ENCODE measurements around the gene ATG3.
"Not testable (repeated sequence)": the region's sequence is repeated elsewhere in the genome, so short reads cannot be mapped to it uniquely, and the experiment has no call there.

ATG3 gene

DNA sequence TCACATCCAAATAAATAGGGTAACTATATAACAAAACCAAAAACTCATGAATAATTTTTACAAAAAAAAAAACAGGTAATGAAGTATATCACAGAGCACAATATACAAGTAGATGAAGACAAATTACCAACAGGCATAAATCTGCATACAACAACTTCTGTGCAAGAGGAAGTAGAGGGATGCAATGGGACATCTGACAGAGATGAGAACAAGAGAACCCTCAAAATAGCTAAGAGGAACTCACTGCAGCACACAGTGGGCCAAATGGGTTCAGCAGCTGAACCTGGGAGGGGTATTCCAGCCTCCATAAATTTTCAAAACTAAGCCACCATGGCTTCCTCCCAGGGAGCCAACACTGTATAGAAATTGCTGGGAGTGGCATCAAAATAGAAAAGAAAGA is 52.9 kb downstream of the ATG3 start:
- in situ Hi-C loops (cut with HindIII; ENCODE audit: low pct_ligation_motif_present, low pct_unique_long_range_greater_than_20kb, low sequenced_read_pairs): no loop called here
- DNase-seq: no peak

DNA sequence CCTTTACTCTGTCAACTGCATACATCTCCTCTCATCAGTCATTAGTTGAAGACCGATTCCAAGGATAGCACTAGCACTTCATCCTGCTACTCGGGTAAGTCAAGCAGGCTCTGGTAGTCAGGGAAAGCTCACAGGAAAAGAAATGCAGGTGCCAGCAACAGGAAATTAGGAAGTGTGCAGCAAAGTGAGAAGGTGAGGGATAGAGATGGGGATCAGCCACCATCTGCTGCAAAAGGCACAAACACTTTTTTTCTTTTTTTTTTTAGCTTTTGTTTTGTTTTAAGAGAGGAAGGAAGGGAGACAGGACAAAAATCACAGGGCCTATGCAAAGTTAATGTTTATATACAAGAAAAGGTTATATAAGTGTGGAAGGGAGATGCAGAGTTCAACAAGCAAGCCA is 53.5 kb downstream of the ATG3 start:
- in situ Hi-C loops (cut with HindIII; ENCODE audit: low pct_ligation_motif_present, low pct_unique_long_range_greater_than_20kb, low sequenced_read_pairs): no loop called here
- DNase-seq: no peak

DNA sequence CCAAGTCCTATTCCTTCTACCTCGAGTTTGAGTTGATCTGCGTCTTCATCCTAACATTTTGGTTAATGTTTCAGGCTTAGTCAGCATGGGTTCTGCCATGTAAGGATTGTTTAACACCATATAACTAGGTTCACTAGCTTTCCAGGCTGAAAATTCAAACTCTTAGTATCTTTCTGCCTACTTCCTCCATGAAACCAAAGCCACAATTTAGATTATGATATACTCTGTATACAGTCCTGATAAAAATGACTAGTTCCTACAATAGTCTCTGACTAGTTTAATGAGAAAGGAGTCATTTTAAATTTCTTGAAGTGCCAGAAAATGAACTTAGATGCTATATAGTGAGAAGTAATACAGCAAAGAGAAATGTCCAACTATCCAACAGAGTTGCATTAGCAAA is 55.9 kb downstream of the ATG3 start:
- in situ Hi-C loops (cut with HindIII; ENCODE audit: low pct_ligation_motif_present, low pct_unique_long_range_greater_than_20kb, low sequenced_read_pairs): no loop called here
- no peak for DNase-seq

DNA sequence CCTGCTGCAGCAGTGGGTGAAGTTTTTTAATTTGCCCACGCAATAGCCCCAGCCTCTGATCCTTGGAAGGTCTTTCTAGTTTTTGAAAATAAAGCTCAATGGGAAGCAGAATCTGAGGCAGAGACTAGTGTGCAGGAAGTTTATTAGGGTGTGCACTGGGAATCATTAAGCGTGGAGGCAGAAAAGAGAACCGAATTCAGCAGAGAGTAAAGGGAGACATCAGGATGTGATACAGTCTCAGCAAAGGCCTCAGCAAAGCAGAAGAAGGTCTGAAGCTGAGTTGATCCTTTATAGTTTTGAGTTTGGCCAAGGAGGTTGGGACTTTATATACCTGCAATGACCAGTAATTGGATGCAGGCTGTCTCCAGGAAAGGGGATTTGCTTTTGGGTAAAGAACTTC is 57.6 kb downstream of the ATG3 start:
- in situ Hi-C loops (cut with HindIII; ENCODE audit: low pct_ligation_motif_present, low pct_unique_long_range_greater_than_20kb, low sequenced_read_pairs): no loop called here
- no peak for DNase-seq

DNA sequence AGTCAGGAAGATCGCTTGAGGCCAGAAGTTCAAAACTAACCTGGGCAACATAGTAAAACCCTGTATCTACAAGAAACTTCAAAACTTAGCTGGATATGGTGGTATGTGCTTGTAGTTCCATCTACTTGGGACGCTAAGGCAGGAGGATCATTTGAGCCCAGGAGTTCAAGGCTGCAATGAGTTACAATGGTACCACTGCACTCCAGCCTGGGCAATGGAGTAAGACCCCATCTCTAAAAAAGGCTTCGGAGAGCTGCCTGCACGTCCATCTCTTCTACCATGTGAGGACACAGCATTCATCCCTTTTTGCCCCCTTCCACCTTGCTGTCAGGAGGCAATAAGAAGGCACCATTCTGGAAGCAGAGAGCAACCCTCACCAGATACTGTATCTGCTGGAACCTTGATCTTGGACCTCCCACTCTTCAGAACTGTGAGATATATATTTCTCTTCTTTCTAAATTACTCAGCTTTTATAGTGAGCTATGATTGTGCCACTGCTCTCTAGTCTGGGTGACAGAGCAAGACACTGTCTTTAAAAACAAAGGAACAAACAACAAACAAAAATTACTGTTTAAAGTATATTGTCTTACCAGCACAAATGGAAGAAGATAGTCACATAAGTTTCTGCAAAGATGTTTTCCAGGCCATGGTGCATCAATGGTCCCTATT is 58.3 kb downstream of the ATG3 start:
- DNase-seq: no peak
- in situ Hi-C loops (cut with HindIII; ENCODE audit: low pct_ligation_motif_present, low pct_unique_long_range_greater_than_20kb, low sequenced_read_pairs): no loop called here

DNA sequence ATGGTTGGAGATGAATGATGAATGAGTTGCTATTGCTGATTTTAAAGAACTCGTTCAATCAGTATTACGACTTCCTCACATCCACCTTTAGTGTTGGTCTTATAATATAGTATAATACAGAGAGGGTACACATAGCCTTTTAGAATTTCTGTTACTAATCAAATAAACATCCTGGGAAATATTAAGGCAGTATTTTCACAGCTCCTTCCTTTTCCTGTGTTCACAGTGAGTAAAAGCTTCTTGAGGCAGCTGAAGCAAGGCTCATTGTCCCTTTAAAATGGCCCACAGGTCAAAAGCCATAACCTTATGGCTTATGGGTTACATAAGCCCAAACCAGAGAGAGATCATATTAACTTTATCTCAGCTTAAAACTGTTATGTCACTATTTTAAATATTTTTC is 61.1 kb downstream of the ATG3 start:
- no peak for DNase-seq
- in situ Hi-C loops (cut with HindIII; ENCODE audit: low pct_ligation_motif_present, low pct_unique_long_range_greater_than_20kb, low sequenced_read_pairs): no loop called here

DNA sequence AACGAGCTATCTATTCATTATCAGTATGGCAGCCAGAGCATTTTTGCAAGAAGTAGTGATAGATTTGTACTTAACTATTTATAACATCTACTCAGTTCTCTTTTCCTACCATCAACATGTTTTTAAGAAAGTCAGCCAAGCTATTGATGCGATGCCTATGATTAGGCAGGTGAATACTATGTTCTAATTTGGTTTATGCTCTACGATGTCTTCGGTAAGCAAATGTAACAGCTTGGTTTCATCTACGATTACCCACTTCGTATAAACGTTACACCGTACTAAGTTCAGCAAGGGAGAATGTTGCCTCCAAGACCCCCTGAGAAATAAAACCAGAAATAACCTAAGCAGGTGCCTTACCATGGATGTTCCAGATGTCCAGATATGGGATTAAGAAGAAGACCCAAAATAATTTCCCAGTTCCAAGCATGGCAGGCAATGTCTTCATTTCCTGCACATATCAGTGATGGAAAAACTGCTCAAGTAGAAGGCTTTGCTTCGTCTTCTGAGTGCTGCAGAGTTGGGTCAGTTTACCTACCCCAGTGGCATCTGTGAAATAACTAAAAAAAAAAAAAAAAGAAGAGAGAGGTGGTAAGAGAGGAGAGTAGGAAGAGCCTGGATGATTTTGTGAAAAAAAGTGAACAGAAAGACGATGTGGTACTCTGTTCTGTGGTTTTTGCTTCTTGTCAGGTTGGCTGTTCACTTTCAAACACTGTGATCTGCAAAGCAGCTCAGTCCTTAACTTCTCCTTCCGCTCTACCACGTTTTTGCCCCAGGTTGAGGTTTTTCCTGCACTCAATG is 62.6 kb downstream of the ATG3 start, which contains the start of gene BTLA:
BTLA (minus strand) TSS at position 559 of the 798 bp plus-strand sequence; CDS start at position 445, 114 bp downstream.
- no peak for DNase-seq
- in situ Hi-C loops (cut with HindIII; ENCODE audit: low pct_ligation_motif_present, low pct_unique_long_range_greater_than_20kb, low sequenced_read_pairs): no loop called here

DNA sequence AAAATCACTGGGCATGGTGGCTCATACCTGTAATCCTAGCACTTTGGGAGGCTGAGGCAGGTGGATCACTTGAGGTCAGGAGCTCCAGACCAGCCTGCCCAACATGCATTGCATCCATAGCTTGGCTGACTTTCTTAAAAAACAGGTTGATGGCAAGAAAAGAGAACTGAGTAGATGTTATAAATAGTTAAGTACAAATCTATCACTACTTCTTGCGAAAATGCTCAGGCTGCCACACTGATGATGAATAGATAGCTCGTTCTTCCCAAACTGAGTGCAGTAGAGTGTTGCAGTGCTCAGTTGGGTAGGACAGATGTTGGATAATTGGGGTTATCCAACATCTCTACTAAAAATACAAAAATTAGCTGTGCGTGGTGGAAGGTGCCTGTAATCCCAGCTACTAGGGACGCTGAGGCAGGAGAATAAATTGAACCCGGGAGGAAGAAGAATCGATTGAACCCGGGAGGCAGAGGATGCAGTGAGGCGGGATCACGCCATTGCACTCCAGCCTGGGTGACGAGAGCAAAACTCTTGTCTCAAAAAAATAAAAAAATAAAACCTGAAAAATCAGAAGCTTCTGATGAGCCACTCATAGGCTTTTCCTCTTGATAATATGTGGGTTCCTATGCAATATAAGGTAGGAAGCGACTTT is 63.7 kb downstream of the ATG3 start:
- in situ Hi-C loops (cut with HindIII; ENCODE audit: low pct_ligation_motif_present, low pct_unique_long_range_greater_than_20kb, low sequenced_read_pairs): no loop called here
- DNase-seq: no peak

DNA sequence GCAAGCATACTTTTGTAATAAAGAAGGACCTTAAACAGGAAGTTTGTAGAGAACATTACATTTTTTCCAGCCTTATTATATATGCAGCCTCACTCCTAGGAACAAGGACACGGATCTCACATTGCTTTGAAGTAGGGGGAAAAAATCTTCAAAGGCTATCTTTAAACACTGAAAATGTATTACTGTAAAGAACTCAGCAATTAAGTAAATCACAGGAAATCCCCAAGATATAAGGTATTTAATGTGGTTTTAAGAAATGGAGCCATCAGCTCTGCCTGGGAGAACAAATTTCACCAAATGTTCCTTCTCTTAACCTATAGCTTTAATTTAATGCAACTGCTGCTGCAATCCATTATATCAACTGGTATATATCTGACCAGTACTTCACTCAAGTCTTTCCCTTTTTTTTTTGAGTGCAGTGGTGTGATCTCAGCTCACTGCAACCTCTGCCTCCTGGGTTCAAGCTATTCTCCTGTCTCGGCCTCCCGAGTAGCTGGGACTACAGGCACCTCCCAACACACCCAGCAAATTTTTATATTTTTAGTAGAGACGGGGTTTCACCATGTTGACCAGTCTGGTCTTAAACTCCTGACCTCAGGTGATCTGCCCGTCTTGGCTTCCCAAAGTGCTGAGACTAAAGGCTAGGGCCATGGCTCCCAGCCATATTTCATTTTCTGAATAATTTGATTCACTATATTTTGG is 65.2 kb downstream of the ATG3 start:
- DNase-seq: no peak
- in situ Hi-C loops (cut with HindIII; ENCODE audit: low pct_ligation_motif_present, low pct_unique_long_range_greater_than_20kb, low sequenced_read_pairs): no loop called here

DNA sequence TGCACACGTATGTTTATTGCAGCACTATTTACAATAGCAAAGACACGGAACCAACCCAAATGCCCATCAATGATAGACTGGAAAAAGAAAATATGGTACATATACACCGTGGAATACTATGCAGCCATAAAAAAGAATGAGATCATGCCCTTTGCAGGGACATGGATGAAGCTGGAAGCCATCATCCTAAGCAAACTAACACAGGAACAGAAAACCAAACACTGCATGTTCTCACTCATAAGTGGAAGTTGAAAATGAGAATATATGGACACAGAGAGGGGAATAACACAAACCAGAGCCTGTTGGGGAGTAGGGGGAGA is 67.4 kb downstream of the ATG3 start:
- DNase-seq; in situ Hi-C loops (cut with HindIII; ENCODE audit: low pct_ligation_motif_present, low pct_unique_long_range_greater_than_20kb, low sequenced_read_pairs): not testable (repeated sequence)

DNA sequence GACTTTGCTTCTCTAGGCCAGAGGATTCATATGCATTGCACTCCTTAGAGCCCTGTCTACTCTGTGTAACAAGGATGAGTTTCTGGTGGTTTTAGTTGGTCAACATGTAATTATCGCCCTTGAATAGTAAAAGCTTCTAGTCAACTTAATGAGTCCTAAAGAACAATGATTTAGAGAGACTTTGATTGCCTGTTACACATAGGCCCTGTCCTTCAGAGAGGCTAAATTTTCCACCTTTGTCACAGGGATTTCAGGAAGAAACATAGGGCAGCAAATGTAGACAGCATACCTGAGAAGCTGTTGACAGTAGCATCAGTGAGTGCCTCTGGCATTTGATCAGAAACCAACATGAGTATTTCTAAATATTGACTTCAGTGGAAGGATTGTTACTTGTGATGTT is 69.6 kb downstream of the ATG3 start:
- in situ Hi-C loops (cut with HindIII; ENCODE audit: low pct_ligation_motif_present, low pct_unique_long_range_greater_than_20kb, low sequenced_read_pairs): no loop called here

DNA sequence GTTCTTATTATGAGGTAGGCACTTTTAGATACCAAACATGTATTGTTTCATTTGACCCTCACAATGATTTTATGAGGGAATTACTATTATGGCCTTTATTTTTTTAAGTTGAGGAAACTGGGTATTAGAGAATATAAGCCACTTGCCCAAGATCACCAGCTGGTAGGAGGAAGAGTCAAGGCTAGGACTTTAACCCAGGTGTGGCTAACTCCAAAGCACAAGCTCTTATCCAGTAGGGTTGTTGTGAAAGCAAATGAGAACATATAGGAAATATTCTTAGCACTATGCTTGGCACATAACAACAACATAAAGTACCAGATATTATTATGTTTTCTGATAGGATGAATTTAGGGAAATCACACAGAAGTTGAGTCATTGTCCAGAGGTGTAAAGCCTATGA is 70.4 kb downstream of the ATG3 start:
- in situ Hi-C loops (cut with HindIII; ENCODE audit: low pct_ligation_motif_present, low pct_unique_long_range_greater_than_20kb, low sequenced_read_pairs): no loop called here
- no peak for DNase-seq

More for the DNA sequence above, 69.6 kb downstream of the ATG3 start:
- no peak for DNase-seq

DNA sequence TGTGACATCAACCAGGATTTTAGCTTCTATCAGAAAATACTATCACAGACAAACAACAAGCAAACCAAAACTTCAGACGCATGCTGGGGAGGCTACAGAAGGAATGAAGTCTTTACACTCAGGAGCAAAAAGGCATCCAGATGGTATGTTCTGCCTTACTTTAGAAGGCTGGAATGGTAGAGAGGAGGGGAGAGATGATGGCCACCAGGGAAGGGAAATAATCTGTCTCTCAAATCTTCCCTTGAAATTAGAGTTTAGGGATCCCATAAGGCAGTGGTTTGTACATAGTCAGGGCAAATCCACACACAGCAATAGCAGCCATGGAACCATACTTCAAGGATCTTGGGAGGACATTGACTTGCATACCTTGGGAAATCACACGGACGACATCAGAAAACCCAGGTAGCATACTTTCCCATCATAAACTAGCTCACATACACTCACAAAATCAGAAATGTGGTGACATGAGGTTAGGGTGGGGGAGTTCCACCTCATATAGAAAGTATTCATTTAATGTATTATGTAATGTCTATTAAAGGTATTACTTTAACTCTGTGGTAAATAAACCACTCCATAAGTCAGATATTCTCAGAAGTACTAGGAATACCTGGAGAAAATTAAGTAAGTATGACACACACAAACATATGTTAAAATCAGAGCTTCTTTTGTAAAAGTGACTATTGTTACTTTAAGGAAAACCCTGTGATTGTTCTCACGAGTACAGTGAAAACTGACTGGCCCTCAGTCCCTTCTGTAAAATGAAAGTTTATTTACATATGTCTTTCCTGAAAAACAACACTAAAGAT is 71.9 kb downstream of the ATG3 start:
- DNase-seq: no peak
- in situ Hi-C loops (cut with HindIII; ENCODE audit: low pct_ligation_motif_present, low pct_unique_long_range_greater_than_20kb, low sequenced_read_pairs): no loop called here

DNA sequence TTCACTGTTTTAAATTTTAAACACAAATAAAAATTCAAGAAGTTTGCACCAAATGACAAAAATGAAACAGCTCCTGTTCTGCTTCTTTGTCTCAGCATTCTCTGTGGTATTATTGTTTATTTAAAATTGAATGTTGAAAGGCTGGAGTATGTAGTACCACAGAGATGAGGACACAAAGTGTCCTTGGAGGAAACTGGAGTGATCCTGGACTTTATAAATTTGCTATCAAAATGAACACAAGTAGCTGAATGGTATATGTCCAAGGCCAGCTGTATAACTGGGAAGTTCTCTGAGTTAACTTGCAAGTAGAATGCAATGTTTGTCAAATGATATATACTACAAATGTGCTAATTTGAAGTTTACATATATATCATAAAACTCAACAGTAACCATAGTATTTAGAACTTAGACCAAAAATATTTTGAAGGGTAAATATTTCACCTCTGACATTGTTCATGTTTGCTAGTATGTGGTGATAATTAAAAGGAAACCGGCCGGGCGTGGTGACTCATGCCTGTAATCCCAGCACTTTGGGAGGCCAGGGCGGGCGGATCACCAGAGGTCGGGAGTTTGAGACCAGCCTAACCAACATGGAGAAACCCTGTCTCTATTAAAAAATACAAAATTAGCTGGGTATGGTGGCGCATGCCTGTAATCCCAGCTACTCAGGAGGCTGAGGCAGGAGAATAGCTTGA is 74.8 kb downstream of the ATG3 start:
- in situ Hi-C loops (cut with HindIII; ENCODE audit: low pct_ligation_motif_present, low pct_unique_long_range_greater_than_20kb, low sequenced_read_pairs): no loop called here
- DNase-seq: no peak

DNA sequence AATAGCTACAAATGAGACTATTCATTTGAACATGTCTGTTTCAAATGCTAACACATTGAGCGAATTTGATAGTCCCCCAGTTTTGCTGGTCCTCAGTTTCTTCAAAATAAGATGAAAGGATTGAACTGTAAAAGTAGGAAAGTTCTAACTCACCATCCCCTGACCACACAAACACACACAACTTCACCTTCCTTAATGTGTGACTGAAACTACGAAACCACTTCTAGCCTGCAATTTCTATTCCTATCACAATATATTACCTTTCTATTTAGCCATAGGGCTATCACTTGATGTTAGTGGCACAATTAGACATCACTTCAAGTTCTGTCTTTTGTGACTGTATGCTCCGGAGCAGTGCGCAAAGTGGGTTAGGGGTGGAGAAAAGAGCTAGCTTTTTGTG is 77.4 kb downstream of the ATG3 start:
- in situ Hi-C loops (cut with HindIII; ENCODE audit: low pct_ligation_motif_present, low pct_unique_long_range_greater_than_20kb, low sequenced_read_pairs): no loop called here
- no peak for DNase-seq

DNA sequence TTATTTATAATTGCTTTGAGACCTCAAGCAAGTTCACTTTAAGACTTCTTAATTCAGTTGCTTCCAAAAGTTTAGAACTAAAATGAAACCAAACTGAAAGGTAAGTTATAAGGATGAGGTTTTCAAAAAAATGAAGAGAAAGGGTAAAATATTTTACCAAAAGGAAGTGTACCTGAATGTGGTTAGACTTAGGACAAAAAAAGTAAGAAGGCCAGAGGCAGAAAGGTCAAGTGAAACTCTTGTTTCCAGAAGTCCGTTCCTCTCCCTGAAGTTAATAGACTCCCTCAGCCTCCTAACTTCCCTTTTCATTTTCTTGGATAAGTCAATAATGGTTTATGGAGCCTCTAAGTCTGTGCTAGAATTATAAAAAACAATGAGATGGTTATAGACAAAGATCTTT is 79.1 kb downstream of the ATG3 start:
- in situ Hi-C loops (cut with HindIII; ENCODE audit: low pct_ligation_motif_present, low pct_unique_long_range_greater_than_20kb, low sequenced_read_pairs): no loop called here
- DNase-seq: no peak
